GM12878 (cell line): ENCODE measurements around the gene SHF.

Experiments
- NFXL1 ChIP-seq: fragments of 450-650 bp; IDR thresholded peaks from 2 replicates; pipeline ENCODE4 v1.6.1; 2017; ENCODE audit warnings: antibody characterized with exemption, mild to moderate bottlenecking, borderline replicate concordance
- POLR2A ChIP-seq: IDR thresholded peaks from 2 replicates; pipeline ENCODE4 v1.6.1; 2011; ENCODE audit warnings: low read depth, mild to moderate bottlenecking, low read length
- ZBTB33 ChIP-seq: fragments of 450-650 bp; IDR thresholded peaks from 2 replicates; pipeline ENCODE4 v1.6.1; 2017; ENCODE audit warnings: mild to moderate bottlenecking
- TF ChIP-seq, protein P1 (sequence below), 3 experiments: IDR thresholded peaks in 2 of 3; conservative IDR thresholded peaks in 1 of 3; 2 replicates each; pipeline ENCODE4 v1.5.1; 2011; ENCODE audit warnings: low read depth in 3 of 3, low read length in 3 of 3, mild to moderate bottlenecking in 3 of 3, control low read depth in 2 of 3, moderate library complexity in 2 of 3, inconsistent platforms in 1 of 3, mixed read lengths in 1 of 3; ENCODE audit not compliant: control insufficient read depth in 2 of 3, insufficient read depth in 1 of 3; ENCODE audit errors: extremely low read depth in 1 of 3

- no peak for TF ChIP-seq ZBTB33
- TF ChIP-seq POLR2A: no peak
- TF ChIP-seq, protein P1, sequence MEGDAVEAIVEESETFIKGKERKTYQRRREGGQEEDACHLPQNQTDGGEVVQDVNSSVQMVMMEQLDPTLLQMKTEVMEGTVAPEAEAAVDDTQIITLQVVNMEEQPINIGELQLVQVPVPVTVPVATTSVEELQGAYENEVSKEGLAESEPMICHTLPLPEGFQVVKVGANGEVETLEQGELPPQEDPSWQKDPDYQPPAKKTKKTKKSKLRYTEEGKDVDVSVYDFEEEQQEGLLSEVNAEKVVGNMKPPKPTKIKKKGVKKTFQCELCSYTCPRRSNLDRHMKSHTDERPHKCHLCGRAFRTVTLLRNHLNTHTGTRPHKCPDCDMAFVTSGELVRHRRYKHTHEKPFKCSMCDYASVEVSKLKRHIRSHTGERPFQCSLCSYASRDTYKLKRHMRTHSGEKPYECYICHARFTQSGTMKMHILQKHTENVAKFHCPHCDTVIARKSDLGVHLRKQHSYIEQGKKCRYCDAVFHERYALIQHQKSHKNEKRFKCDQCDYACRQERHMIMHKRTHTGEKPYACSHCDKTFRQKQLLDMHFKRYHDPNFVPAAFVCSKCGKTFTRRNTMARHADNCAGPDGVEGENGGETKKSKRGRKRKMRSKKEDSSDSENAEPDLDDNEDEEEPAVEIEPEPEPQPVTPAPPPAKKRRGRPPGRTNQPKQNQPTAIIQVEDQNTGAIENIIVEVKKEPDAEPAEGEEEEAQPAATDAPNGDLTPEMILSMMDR (IDR thresholded peaks at IDR 0.05 in 2 of 3, conservative IDR thresholded peaks at IDR 0.05 in 1 of 3; ENCODE audit: control insufficient read depth in 2 of 3, extremely low read depth in 1 of 3, insufficient read depth in 1 of 3, low read depth in 3 of 3, low read length in 3 of 3): no peak
- TF ChIP-seq NFXL1: no peak
Observed at GRCh38 chr15:45132844-45133560, 54.8 kb downstream of the SHF start.
